HEK293 (cell line): Measurements from ENCODE around the gene PROB1.

Experiments
- CTCF ChIP-seq: fragments of 450-650 bp; formaldehyde crosslinking; IDR thresholded peaks from 2 replicates; pipeline ENCODE4 v1.5.1; 2016; ENCODE audit warnings: missing biosample characterization, missing genetic modification characterization
- ZBTB21 ChIP-seq: fragments of 450-650 bp; formaldehyde crosslinking; IDR thresholded peaks from 2 replicates; pipeline ENCODE4 v1.5.1; 2017; ENCODE audit warnings: missing biosample characterization, missing genetic modification characterization
- ZNF121 ChIP-seq: fragments of 450-650 bp; formaldehyde crosslinking; IDR thresholded peaks from 2 replicates; pipeline ENCODE4 v1.5.1; 2016; ENCODE audit warnings: missing biosample characterization, missing genetic modification characterization
- ZNF184 ChIP-seq: fragments of 450-650 bp; IDR thresholded peaks from 2 replicates; pipeline ENCODE4 v1.5.1; 2018; ENCODE audit warnings: missing biosample characterization, mild to moderate bottlenecking, missing genetic modification characterization
- ZNF777 ChIP-seq: fragments of 450-650 bp; formaldehyde crosslinking; IDR thresholded peaks from 2 replicates; pipeline ENCODE4 v1.5.1; 2017; ENCODE audit warnings: missing biosample characterization, missing genetic modification characterization, borderline replicate concordance

GRCh38 chr5:139425497-139425896, 30.6 kb upstream of the PROB1 start:
- TF ChIP-seq ZNF777 (no peak), ZNF121 (tag by site-specific recombination) (no peak), ZNF184 (tag by site-specific recombination) (no peak), ZBTB21 (tag by site-specific recombination) (no peak), CTCF (tag by site-specific recombination) (no peak)
